HG03378 (cell line): Measurements from ENCODE around the gene C6orf15.

Source experiments
- ATAC-seq: cut with Tn5 transposase; IDR thresholded peaks from one replicate; pipeline ENCODE4 v1.9.1; 2021; ENCODE audit warnings: mild to moderate bottlenecking, moderate library complexity; ENCODE audit not compliant: unreplicated experiment

Gene C6orf15

DNA sequence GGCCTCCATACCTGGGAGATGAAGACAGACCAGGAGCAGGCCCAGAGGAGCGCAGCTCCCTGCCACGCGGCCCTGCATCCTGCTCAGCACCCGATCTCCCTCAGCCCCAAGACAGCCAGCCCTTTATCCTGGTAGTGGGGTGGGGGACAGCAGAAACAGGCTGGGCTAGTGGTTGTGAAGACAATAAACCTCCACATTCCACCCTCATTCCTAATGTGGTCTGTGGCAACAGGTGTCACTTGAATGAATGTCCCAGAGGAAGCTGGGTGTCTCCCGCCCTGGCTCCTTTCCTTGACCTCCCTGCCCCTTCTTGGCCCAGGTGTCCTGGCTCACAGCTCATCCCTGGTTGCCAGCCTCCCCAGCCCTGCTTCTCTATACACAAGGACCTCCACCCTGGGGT is at the start of gene C6orf15:
Gene C6orf15 (minus strand): TSS at position 98 of the 400 bp plus-strand sequence. CDS start 20 bp downstream, at position 78.
- no peak for ATAC-seq

DNA sequence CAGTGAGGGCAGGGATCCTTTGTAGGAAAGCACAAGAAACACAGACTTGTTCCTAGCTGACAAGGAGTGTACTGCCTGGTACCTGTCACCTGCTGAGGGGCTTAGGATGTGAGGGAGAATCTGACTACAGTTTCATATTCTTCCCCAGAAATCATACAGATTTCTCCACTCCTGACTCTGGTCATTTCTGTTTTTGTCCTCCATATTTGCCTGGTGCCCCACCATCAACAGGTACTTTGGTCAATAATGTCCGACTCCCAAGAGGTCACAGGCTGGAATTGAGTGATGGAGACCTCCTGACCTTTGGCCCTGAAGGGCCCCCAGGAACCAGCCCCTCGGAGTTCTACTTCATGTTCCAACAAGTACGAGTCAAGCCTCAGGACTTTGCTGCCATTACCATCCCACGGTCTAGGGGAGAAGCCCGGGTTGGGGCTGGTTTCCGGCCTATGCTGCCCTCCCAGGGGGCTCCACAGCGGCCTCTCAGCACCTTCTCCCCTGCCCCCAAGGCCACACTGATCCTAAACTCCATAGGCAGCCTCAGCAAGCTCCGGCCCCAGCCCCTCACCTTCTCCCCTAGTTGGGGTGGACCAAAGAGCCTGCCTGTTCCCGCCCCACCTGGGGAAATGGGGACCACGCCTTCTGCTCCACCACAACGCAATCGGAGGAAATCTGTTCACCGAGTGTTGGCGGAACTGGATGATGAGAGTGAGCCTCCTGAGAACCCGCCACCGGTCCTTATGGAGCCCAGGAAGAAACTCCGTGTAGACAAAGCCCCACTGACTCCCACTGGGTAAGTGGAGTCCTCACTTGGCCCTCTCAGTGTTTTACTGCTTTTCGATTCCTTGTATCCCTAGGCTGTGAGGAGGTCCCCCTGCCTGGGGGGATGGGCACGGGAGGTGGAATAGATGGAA is 49.1 kb upstream of the C6orf15 start:
- ATAC-seq: no peak

DNA sequence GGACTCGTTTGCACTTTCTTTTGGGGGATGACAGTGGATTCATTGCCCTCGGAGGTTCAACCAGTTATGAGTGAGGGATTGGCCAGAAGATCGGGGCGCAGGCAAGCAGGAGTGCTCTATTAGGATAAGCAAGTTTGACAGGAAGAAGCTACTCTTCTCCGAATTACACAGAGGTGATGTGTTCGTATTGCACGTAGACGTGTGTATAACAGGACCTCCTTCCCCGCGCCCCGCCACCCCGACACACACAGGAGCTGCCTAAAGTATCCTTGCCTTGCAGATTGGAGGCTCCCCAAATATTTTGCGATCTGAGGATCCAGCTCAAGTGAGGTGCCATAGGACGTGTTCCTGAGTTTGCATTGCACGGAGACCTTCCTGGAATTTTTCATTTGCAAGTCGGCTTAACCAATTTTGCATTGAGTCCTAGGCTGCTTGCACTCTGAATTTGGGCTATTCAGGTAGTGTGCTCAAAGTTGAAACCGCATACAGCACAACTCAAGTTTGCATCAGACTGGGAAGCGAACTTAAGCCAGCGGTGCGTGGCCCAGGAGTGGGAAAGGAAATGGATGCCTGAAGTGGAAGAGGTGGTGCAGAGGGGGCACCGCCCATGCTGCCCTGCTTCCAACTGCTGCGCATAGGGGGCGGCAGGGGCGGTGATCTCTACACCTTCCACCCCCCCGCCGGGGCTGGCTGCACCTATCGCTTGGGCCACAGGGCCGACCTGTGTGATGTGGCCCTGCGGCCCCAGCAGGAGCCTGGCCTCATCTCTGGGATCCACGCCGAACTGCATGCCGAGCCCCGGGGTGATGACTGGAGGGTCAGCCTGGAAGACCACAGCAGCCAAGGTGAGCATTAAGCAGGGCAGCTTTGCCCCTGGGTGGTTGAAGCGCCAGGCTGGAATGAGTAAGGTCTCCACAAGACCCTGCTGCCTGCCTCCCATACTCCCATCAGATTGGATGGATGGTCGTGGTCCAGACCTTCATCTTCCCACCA is 46.8 kb upstream of the C6orf15 start:
- peak; percentile 3 for ATAC-seq

GRCh38 chr6:31158140-31158862 is 45.9 kb upstream of the C6orf15 start, which contains the start of gene TCF19:
Gene TCF19, plus strand, starts transcription at chr6:31158589. Its CDS starts 881 bp downstream, at chr6:31159470.
- ATAC-seq: peak; percentile 78

DNA sequence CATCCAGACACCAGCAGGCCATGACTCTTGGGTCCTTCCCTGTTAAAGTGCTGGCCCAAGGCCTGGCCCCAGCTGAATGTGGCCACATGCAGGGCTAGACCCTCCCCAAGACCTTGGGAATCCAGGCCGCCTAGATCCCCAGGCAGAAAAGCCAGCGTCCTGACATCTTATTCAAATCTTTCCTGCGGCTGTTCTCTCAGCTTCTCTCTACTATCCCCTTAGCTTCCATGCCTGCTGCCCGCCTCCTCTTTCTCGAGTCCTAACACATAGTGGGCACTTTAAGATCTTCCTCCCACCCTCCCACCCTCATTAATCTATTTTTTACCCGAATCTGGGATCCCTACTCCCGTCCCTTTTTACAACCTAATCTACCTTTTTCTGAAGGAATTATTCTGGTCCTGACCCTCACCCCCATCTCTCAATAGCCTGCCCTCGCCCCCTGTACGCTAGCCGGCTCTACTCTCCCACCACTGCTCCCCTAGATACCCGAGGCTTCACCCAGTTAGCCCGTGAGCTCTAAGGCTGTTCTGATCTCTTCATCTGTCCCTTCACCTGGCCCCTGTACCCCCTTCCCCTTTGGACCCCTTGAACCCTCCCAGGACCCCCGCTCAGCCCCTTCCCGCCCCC is 45.3 kb upstream of the C6orf15 start, which contains the start of gene CCHCR1:
Gene CCHCR1 (minus strand): TSS at position 290 of the 627 bp plus-strand sequence. CDS start 202 bp downstream, at position 88.
- ATAC-seq: no peak

DNA sequence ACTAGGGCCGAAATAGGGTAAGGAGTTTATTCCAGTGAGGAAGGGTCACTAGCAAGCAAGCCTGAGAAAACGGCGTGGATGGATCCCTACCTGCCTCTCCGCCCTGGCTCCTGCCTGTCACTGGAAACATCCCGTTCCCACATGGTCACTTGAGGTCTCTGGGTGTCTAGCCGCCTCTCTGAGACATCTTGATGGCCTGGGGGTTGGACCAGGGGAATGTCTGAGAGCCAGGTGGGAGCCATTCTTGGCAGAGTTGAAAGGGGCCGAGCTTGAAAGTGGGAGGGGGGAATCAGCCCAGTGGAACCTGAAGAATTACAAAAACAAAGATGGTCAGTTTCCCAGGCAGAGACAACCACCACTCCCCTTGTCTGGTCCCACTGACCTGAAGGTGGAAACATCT is 44.3 kb upstream of the C6orf15 start:
- no peak for ATAC-seq

DNA sequence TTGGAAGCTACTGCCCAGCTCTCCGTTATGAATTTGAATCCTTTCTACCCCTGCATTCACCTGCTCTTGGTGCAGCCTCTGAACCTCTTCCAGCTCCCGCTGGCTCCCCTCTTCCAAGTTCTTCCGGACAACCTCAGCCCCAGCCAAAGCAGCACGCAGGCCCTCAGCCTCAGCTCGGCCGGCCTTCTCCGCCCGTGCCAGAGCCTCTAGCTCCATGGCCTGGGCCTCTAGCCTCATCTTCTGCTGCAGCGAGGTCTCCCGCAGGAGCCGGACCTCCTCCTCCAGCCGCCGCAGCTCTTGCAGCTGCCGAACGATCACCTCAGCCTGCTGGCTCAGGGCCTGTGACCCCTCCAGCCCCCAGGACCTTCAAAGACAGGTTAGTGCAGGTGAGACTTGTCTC is 42.1 kb upstream of the C6orf15 start:
- ATAC-seq: no peak

DNA sequence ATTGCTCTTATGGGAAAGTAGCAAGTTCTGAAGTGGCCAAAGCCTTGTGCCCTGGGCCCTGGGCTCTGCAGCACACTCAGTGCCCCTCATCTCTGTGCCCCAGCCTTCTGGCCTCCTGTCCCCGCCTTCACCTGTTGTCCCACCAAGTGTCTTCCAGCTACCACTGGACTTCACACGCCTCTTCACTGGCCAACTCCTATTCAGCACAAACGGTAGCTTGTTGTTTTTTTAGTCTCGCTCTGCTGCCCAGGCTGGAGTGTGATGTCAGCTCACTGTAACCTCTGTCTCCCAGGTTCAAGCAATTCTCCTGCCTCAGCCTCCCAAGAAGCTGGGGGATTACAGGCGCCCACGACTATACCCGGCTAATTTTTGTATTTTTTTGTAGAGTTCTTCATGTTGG is 40.4 kb upstream of the C6orf15 start:
- no peak for ATAC-seq

DNA sequence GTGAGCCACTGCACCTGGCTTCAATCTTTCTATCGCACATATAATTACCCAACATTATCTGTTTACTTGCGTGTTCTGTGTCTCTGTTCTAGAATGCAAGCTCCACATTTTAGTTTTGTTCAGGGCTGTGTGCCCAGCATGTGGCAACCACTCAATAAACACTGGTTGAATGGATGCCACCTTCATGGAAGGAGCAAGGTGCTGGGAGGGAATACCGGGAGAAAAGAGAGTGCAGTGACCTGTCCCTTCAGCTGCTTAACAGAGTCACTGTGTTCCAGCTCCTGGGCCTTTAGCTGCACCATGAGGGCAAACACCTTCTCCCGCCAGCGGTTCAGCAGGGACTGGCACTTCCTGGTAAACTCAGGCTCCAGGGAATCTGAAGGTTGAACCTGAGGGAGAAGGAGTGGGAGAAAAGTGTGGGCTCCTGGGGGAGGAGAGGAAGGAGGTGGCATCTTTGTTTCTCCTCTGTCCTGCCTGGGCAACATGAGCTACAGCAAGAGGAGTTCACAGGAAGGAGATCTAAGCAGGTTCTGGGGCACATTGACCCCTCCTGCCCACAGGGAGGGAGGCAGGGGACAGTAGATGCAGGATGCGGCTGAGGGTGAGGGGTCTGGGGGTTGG is 37.6 kb upstream of the C6orf15 start:
- no peak for ATAC-seq

DNA sequence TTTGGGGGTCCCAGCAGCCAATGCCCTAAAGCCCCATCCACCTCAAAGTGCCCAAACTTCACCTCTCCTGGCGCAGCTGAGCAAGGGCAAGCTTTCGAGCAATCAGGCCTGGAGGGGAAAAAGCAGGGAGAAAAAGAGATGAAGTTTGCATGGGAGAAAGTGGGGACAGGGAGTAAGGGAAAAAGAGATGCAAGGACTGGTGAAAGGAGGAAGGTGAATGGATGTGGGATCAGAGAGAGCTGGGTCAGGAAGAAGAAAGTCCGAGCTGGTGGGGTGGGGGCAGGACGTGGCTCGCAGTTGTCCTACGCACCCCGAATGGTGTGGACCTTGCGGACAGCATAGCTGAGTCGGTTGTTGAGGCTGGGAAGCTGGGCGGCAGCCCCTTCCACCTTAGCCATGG is 33.0 kb upstream of the C6orf15 start:
- no peak for ATAC-seq

DNA sequence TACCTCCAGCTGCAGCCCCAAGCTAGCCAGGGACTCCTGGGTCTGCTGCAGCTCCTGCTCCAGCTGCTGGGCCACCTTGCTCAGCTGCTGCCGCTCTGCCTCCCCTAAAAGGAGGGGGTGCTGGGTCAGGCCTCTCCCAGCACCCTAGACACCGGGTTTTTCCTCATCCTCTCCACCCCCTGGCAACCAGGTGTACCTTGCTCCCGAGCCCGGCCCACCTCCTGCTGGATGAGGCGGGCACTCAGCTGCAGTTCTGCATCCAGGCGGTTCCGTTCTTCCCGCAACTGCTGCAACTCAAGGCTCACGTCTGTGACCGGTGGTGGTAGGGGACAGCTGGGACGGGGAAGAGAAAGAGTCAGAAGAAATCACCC is 32.6 kb upstream of the C6orf15 start:
- no peak for ATAC-seq

GRCh38 chr6:31144296-31144969 is 32.1 kb upstream of the C6orf15 start:
- ATAC-seq: no peak

DNA sequence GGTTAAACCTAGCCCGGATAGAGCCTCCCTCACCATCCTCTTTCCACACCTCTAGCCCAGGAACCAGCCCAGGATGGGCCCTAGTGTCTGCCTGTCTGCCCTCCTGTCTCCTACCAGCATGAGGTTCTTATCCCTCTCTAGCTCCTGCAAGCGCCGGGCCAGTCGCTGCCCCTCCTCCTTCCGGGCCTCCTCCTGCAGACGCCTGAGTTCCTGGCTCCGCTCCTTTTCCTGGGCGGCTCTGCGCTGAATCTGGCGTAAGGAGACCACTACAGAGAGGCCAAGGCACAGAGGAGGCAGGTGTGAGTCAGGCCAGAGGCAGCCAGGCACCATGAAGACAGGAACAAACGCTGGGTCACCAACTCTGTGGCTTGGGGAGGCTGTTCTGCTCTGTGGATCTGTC is 30.8 kb upstream of the C6orf15 start:
- ATAC-seq: no peak

- no peak for ATAC-seq
Measured at GRCh38 chr6:31142361-31142761, 30.0 kb upstream of the C6orf15 start.

GRCh38 chr6:31140643-31141042 is 28.3 kb upstream of the C6orf15 start:
- no peak for ATAC-seq

- no peak for ATAC-seq
Measured at GRCh38 chr6:31139599-31139998, 27.2 kb upstream of the C6orf15 start.

DNA sequence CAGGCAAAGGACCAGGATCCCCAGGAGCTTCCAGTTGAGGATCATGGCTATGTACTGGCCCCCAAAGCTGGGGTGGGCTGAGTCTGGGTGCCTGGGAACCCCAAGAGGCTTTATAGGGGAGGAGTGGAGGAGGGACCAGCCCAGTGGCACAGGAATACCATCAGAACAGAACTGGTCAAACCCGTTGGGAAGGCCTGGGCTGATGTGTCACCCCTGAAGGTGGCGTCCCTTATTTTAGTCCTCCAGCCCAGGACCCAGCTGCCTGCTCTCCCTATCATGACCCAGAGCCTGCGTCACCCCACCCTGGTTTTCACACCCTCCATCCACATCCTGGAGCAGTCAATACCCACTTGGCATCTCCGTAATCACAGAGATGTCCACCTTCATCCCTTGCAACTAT is 26.6 kb upstream of the C6orf15 start, which contains the start of gene PSORS1C2:
Gene PSORS1C2 (minus strand): TSS at position 85 of the 400 bp plus-strand sequence. CDS start 40 bp downstream, at position 45.
- ATAC-seq: no peak

DNA sequence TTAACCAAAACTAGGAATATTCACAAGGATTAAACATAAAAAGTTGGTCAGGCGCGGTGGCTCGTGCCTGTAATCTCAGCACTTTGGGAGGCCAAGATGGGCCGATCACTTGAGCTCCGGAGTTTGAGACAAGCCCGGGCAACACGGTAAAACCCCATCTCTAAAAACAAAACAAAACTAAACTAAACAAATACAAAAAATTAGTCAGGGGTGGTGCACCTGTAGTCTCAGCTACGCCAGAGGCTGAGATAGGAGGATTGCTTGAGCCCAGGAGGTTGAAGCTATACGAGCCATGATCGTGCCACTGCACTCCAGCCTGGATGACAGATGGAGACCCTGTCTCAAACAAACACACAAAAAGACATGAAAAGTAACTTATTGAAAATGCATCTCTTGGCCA is 23.3 kb upstream of the C6orf15 start:
- ATAC-seq: no peak

GRCh38 chr6:31132806-31133205 is 20.4 kb upstream of the C6orf15 start:
- ATAC-seq: no peak
